GM12872 (cell line): Measurements from ENCODE around the gene EBPL.

Source experiments
- TF ChIP-seq, protein P1 (sequence below): IDR thresholded peaks from 3 replicates; pipeline ENCODE4 v1.5.1; 2011; ENCODE audit warnings: low read depth, mild to moderate bottlenecking, low read length, moderate library complexity; ENCODE audit not compliant: insufficient read depth

Gene EBPL

DNA sequence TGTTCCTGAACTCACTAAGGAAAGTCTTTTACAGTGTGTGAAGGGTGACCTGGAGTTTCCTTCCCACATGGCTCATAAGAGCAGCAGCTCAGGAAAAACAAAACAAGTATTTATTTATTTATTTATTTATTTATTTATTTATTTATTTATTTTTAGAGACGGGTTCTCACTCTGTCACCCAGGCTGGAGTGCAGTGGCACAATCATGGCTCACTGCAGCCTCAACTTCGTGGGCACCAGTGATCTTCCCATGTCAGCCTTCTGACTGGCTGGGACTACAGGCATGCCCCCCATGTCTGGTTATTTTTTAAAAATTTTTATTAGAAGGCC is 52.6 kb downstream of the EBPL start:
- TF ChIP-seq, protein P1, sequence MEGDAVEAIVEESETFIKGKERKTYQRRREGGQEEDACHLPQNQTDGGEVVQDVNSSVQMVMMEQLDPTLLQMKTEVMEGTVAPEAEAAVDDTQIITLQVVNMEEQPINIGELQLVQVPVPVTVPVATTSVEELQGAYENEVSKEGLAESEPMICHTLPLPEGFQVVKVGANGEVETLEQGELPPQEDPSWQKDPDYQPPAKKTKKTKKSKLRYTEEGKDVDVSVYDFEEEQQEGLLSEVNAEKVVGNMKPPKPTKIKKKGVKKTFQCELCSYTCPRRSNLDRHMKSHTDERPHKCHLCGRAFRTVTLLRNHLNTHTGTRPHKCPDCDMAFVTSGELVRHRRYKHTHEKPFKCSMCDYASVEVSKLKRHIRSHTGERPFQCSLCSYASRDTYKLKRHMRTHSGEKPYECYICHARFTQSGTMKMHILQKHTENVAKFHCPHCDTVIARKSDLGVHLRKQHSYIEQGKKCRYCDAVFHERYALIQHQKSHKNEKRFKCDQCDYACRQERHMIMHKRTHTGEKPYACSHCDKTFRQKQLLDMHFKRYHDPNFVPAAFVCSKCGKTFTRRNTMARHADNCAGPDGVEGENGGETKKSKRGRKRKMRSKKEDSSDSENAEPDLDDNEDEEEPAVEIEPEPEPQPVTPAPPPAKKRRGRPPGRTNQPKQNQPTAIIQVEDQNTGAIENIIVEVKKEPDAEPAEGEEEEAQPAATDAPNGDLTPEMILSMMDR = no peak

DNA sequence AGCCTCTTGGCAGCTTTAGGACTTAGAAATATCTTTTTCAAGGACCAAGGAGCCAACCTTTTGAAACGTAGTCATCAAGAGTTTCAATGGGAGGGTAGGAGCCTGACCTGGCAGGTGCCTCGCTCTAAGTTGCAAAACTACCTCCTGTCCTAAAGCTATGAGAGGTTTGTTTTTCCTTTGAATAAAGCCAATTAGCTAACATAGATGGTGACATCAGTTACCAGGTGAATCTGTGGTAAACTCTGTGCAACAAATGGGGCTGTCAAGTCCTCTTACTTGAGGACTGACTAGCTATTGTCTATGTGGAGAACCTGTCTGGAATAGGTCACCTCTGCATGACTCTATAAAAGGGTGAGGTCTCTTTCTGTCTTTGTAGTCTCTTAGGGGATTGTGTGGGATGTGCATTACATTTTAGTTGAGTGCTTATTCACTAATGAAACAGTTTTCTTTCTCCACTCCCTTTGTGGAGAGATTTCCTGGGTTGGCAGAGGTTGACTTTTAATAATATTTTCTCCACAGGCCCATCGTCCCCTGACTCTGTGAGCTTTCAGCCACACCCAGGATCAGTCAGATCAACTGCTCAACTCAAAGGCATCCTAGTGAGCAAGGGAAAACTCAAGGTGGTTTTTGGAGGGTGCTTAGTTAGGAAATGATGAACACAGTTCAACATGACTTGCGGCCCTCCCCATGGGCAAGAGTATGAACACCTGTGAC is 53.1 kb downstream of the EBPL start:
- TF ChIP-seq, protein P1 = no peak

DNA sequence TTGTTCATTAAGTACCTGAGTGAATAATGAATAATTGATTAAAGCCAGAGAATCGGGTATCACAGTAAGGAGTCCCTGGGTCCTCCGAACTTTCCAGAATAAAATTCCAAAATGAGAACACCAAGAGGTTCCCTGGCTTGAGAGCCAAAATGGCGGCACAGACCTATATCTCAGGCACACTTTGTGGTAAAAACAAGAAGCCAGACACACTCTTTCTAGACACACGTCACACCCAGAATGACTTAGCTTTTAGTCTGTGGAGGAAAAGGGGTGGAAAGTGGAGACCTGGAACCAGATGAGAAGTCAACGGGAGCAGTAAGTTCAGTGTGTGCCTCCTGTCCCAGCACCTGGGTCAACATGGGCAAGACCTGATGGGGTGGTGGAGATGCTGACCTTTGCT is 54.6 kb downstream of the EBPL start:
- TF ChIP-seq, protein P1 = no peak

DNA sequence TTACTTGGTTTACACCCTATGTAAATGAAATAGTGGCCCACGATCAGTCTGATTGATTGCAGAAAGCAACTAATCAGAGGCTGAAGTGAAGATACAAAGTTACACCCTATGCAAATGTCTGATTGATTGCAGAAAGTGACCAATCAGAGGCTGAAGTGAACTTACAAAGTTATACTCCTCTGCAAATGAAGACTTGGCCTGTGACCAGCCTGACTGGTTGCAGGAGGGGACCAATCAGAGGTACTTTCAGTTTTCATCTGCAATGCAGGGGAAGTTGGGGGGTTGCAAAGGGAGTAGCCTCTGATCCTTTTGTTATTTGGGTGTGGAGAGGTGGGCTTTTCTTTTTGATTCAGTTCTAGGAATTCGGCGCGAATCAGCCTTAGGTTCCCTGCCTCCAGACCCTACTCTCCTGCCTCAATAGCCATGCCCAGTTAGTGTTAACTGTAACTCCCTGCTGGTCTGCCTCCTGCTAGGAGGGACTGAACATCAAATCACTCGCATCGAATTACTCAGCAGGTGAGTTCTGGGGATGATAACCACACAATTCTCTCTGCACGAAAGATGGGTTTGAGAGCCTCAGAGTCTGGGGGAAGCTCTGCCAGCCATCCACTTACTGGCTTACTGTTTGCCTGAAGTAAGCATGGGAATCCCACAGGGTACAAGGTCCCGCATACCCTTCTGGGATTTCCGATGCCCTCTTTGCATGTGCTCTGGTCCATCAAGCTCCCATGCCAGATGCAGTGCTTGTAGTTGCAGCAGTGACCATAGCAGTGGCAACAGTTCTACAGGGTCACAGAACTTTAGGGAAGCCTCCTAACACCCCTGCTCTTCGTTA is 55.5 kb downstream of the EBPL start:
- TF ChIP-seq, protein P1 = no peak

DNA sequence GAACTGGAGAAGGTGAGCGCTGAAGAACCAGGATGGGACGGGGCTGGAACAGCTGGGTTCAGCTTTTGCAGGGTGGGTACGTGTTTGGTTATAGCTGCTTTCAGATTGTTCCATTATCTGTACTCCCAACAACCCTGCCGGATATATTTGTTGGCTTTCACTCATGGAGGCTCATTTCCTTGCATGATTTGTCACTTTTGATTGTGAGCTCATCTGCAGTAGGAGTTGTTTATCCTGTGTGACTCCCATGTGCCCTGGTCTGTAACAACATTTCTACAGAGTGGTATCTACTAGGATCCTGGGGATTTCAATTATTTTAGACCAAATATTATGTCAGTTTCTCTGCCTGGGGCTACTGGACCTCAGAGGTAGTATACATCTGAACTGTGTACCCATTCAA is 57.6 kb downstream of the EBPL start:
- TF ChIP-seq, protein P1 = no peak

DNA sequence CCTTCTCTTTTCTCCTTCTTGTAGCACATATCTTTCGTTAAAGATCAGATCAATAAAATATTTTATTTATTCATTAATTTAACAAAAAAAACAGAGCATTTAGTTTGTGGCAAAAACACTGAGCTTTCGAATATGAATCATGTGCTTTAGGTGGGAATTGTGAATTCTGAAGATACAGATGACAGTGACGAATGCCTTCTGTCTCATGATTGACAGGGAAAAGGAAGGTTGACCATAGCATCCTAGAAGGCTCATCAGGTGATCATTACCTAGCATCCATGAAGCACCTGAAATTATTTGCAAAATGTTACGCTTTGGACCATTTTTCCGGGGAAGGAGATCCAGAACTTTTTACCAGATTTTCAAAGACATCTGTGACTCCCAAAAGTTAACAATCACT is 59.1 kb downstream of the EBPL start:
- TF ChIP-seq, protein P1 = no peak

DNA sequence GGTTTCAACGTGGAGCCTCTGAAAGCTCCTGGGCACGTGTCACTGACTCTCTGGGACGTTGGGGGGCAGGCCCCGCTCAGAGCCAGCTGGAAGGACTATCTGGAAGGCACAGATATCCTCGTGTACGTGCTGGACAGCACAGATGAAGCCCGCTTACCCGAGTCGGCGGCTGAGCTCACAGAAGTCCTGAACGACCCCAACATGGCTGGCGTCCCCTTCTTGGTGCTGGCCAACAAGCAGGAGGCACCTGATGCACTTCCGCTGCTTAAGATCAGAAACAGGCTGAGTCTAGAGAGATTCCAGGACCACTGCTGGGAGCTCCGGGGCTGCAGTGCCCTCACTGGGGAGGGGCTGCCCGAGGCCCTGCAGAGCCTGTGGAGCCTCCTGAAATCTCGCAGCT is 60.7 kb downstream of the EBPL start:
- TF ChIP-seq, protein P1 = no peak
